HG03442 (cell line): ENCODE measurements around the gene UFC1.

Experiments
- ATAC-seq: cut with Tn5 transposase; IDR thresholded peaks from one replicate; pipeline ENCODE4 v1.9.1; 2021; ENCODE audit warnings: mild to moderate bottlenecking, moderate library complexity; ENCODE audit not compliant: unreplicated experiment

UFC1 gene

DNA sequence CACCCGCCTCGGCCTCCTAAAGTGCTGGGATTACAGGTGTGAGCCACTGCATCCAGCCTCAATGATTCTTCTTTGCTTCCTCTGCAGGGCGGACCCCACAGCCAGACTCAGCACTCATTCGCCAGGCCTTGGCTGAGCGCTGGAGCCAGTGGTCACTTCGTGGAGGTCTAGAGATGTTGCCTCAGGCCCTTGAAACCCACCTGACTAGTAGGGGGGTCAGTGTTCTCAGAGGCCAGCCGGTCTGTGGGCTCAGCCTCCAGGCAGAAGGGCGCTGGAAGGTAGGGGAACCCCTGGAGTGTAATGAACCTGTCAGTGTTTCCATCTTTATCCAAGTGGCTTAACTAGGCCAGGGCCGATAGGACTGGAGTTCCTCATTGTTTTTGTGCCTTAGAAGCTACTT is 15.1 kb downstream of the UFC1 start:
- ATAC-seq: no peak

DNA sequence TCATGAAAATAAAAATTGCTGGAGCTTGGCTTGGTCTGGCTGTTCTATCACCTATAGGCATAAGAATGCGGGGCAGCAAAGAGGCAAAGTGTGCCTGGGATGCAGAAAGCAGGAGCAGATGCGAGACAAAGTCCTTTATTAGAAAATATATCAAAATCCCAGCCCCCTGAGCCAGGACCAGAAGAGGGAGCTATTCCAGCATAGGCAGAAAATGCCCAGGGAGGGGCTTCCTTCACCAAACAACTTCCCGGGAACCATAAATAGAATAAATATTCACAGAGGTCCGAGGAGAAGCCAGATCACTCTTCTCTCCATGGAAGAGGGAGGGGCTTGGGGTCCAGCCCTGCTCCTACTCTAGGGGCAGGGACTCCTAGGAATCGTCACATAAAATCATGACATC is 17.4 kb downstream of the UFC1 start:
- no peak for ATAC-seq

DNA sequence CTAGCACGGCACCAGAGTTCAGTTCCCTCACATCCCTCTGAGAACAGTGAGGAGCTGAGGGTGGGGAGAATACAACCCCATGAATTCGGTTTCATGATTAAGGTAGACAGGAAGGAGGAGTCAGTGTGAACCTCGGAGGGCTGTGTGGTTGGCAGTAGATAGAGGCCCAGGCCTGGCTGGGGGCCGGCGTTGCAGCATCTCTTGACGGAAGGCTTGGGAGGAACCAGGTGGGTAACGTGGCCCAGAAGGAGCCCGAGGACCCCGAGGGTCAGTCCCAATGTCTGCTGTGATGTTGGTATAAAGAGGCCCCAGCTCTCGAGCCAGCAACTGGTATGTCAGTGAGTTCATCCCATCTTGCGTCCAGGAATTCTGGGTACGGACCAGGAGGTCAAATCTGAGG is 17.9 kb downstream of the UFC1 start:
- no peak for ATAC-seq

DNA sequence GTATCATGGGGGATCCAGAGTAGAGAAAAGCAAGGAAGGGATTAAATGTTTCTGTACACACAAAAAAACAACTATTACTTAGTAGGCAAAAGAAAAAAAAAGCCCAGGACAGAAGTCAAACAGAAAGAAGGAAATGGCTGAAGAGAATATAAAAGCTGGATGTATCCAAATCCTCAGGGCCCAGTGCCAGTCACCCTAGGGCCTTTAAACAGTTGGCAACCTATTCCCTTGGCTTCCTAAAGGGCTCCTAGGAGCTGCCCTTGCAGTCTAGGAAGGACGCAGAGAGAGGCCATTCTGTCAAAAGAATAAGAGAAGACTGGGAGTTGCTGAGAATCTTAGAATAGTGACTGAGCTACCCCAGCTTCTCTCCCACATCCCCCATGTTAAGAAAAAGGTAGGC is 18.6 kb downstream of the UFC1 start:
- ATAC-seq: no peak

DNA sequence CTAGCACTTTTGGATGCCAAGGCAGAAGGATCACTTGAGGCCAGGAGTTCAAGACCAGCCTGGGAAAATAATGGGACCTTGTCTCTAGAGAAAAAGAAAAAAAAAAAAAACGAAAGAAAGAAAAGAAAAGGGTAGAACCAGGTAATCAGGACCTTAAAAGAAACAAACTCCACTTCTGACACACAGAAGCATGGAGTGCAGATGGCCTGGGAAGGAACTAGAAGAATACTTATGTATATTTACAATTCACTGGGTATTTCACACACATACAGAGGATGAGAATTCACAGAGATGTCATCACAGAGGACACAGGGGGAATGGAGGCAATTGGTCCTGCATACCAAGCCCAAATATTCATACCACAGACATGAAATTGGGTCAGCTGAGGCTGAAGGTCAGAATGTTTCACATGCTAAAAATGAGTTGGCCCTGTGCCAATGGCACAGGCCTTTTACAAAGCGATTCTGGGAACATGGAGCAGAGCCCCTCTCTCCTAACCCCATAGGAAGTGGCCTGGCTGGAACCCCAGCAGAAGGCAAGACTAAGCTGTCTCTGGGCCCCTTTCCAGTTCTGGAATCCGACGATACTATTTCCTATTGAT is 19.1 kb downstream of the UFC1 start:
- no peak for ATAC-seq

DNA sequence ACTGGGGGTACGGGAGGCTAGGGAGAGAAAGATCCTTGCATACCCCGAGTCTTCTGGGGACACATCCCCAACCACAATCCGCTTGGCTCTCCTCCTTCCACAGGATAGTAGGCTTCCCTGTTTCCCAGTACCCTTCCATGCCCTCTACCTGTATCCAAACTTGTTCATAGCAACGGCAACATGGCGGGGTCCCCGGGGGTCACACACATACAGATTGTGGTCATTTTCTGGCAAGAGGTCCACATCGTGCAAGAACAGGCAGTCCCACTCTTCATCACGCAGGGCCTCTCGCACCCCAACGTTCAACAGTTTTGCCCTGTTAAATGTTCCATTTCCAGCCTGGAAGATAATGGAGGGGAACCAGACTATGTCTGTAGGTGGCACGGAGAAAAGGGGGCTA is 19.9 kb downstream of the UFC1 start:
- no peak for ATAC-seq

DNA sequence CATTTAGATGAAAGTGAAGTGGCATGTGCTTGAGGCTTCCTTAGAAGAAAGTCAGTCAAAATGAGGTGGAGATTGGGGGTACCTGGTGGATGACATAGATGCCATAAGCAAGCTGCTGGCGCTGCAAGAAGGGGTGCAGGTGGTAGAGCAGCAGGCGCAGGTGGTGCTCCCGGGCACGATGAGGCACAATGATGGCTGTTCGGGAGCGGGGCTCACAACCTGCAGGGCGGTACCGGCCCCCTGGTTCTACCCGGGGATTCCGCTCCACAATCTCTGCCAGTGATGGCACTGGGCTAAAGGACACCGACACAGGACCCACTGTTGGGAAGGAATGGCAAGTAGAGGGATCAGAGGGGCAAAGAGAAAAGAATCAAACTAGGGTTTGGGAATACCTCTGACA is 21.1 kb downstream of the UFC1 start:
- ATAC-seq: no peak

DNA sequence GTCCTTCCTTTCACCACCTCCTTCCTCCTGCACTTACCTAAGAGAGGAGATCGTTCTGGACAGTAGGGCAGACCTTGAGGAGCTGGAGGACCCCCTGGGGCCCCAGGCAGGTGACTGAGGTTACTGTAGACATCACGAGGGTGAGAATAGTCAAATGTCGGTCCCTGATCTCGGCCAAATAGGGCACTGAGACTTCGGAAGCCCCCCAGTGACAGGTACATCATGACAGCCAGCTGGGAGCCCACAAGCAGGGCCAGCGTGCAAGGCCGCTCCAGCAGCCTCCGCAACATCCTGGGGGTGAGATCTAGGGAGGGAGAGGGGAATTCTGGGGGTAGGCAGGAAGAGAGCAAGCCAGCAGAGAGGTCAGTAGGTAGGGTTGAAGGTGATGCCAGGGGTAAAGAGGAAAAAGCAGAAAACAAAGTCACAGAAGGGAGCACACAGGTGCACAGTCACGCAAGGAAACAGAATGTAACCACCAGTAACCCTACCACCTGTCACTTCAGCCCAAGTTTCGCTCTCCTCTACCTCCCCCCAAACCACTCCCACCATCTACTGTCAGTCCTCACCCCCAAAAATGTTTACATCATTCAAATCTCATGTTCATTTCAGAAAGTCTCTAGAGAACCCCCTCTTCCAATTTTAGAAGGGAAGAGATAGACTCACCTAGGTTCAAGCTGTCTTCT is 22.1 kb downstream of the UFC1 start:
- ATAC-seq: no peak

DNA sequence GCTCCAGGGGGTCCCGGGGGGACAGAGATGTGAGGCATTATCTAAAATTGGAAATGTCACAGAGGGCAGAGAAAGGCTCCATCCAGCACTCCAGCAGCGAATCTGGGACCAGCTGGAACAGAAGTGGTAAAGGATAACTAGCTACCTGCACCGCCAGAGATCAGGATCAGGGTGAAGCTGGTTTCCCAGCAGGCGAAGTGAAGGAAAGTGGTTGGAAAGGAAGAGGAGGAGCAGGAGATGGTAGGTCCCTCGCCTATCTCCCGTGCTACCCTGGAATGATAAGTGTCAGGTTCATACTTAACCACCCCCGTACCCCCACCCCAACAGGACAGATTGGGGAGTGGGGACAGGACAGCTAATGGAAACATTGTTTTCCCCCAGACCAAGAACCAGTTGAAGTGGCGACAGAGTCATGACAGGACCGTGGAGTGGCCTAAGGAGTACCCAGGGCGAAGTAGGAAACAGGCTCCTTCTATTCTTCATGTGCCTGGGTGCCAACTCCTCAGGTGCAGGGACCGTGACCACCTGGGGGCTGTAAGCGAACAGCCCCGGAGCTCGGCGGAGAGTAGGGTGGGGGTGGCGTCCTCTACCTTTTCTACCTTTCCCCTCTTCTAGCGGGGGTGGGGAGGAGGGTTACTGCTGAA is 22.8 kb downstream of the UFC1 start:
- no peak for ATAC-seq

DNA sequence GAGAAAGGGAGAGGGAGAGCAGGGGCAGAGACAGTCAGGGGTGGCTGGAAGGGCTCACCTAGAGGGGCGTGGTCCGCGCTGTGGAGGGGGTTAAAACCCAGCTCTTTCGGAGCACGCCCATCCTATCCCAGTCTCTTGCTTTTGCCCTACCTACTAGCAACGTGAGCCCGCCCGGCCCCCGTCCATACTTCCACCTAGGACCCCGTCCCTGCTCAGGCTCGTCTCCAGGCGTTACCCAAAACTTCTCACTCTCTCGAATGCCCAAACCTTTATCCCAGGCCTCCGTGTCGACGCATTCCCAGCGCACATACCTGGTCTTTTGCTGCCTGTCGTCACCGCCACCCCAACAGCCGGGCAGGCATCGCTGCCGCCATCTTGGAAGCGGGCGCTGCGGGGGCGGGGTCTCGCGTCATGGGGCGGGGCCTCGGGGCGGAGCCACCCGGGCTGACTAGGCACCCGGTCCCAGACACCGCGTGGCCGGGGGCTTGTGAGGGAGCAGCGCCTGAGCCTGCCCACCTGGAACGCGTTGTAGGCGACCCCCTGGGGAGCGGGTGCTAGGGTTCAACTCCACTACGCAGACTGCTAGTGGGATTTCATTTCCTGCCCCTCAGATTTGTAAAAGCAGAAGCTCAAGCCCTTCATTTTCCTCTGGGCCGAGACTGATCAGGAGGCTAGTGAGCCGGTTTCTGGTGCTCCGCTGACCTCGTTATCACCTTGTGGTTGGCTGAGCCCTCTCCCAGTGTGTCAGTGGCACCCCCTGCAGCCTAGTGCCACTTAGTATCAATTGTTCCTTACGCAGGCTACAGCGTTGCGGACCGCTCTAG is 23.5 kb downstream of the UFC1 start, which contains the start of gene B4GALT3:
Gene B4GALT3, minus strand, starts transcription at position 396 of the 824 bp plus-strand sequence. CDS start 1,447 bp downstream, outside the sequence.
- peak; percentile 71 for ATAC-seq

DNA sequence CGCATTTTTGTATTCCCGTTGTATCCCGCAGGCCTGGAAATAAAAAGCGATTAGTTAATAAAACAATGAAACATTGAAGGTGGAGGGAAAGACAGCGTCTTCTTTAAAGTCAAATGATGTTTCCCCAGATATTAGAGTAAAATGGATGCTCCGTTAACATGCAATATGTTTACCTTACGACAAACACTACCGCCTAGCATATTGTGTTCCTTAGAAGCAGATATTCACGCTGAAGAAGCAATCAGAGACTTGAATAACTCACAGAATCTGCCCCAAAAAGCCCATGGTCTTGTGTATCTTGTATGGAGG is 24.1 kb downstream of the UFC1 start:
- no peak for ATAC-seq

DNA sequence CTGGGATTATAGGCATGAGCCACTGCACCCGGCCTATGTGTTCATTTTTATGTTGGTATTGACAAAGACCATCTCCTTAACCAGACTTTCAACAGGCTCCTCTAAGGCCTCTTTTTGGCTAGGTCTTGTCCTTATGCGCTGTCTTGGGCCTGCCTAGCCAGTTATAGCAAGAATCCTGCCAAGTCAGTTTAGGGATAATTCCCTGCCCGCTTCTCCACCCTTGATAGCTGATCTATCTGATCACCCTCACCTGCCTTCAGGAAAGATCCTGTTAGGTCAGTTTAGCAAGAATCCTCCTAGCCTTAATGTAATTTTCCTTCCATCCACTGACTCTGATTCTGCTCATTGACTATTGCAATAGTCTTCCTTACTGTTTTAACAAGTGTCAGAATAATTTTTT is 25.9 kb downstream of the UFC1 start:
- ATAC-seq: no peak

DNA sequence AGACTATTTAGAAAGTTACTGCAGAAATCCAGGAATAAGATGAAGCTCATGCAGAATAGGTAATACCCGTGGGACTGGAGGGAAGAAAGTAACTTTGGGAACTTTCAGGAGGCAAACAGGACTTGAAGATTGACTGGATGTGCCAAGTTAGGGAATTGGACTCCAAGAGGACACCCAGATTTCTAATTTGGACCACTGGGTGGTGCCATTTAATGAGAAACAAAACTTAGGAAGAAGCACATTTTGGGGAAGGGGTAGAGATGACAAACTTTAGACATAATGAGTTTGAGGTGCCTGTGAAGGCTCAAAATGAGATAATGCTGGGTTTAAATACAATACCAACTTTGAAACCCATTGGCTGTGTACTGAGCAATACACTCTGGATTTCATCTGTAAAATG is 26.9 kb downstream of the UFC1 start:
- no peak for ATAC-seq

DNA sequence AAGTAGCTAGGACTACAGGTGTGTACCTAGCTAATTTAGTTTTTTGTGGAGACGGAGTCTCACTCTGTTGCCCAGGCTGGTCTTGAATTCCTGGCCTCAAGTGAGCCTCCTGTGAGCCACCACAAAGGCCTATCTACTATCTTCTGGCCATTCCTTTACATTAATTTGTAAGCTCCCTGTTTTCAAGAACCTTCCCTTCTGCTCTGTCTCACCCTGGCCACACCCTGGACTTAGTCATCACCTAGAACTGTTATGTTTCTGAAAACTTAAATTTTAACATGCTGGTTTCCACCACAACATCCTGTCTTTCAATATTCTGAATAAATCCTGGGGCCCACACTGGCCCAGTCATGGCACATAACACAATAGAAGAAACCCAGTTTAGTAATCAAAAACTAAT is 28.4 kb downstream of the UFC1 start:
- peak; percentile 53 for ATAC-seq

DNA sequence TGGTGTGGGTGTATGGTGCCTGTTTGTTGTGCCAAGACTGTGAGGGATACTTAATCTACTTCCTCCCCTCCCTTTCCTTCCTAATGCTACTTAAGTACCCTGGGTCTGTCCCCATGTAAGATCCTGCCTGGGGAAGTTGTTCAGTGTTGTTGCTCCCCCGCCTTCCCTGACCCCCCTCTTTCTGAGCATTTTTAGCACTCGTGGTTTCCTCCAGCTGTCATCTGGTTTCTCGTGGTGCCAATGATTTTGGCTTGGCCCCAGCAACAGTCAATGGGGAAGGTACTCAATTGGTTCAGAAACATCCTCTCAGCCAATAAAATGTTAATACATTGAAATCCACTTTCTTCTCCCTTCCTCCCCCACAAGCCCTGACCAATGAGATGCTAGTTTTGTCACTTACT is 31.5 kb downstream of the UFC1 start:
- peak; percentile 58 for ATAC-seq

DNA sequence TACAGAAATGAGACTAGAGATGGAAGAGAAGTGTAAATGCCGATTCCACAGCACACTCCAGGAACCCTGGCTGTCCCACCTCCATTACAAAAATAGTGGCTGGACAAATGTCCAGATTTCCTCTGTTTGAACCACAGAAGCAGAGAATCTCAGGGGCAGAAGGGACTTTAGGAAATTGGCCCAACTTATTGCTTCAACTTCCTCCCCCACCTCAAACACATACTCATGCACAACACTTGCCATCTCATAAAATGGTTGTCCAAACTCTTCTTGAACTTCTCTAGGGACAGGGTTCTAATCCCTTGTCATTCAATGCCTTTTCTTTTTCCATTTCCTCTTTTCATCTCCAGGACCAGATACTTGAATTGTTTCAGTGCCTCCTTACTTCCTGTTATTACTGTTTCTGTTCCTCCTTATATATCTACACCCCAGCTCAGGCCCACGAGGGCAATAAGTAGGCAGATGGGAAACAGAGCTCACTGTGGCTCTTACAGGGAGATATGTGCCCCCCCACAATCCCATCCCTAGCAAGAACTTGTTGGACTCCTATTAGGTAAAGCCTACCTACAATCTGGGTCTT is 32.0 kb downstream of the UFC1 start:
- ATAC-seq: peak; percentile 23

DNA sequence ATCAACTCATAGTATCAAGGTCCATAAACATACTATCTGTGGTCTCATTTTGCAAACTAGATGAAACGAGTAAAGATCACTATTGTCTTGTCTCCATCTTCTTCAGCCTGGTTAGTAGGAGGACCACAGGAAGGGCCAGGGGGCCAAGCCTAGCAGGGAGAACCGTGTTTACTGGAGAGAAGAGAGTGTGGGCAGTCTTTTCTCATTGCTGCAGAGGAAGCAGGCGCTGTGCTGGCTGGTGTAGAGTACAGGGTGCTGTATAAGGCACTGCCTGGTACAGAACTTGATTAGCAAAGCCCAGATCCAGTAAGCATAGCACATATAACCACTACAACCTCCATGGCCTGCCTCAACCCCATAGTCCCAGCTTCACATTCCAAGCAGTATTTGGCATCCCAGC is 33.5 kb downstream of the UFC1 start:
- no peak for ATAC-seq

DNA sequence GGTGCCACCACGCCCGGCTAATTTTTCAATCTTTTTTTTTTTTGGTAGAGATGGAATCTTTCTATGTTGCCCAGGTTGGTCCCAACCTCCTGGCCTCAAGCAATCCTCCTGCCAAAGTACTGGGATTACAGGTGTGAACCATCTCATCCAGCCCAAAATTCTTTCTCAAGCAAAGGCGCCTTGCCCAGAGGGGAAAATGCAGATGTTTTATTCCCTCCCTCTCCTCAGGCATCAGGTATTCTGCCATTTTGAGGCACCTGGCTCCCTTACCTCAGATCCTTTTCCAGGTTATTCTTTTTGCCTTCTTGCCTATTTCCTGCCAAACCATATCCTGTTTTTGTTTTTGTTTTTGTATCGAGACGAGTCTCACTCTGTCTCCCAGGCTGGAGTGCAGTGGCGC is 34.6 kb downstream of the UFC1 start:
- ATAC-seq: no peak

DNA sequence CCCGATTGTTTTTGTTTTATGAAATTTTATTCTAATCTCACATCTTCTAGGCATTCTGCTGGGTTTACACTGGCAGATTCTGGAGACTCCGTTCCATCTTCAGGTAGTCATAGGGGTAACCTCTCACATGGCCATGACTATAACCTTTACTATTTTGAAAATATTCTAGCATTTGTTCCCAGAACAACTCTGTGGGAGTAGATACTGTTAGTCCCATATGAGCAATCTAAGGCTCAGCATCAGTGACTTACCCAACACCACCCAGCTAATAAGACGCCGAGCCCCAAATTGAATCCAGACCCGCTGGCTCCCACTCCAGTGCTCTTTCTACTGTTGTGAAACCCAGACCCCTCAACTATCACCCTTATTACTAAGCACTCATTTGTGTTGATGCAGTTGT is 35.3 kb downstream of the UFC1 start:
- ATAC-seq: no peak

DNA sequence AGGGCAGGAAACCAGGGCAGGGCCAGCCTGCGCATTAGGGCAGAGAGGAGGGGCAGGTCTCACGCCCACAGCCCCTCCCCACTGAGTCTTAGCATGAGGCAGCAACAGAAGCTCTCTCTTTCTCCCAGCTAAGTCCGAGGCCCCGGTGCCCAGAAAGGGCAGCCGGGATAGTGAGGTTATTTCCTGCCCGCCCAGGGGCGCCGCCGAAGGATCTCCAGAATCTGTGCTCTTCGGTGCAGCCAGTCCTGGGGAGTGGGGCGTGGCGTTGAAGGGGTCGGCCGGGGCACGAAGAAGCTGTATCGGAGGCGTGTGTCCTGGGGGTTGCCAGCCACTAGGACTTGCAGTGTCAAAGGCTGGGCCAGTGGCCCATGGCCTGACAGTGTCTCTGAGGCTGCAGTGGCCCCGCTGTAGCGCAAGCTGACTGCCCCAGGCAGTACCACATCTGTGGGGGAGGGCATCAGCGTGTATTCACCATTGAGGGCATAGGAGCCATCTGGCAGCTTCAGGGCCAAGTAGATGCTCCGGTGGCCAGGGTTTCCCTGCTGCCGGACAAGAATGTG is 37.3 kb downstream of the UFC1 start:
- no peak for ATAC-seq

DNA sequence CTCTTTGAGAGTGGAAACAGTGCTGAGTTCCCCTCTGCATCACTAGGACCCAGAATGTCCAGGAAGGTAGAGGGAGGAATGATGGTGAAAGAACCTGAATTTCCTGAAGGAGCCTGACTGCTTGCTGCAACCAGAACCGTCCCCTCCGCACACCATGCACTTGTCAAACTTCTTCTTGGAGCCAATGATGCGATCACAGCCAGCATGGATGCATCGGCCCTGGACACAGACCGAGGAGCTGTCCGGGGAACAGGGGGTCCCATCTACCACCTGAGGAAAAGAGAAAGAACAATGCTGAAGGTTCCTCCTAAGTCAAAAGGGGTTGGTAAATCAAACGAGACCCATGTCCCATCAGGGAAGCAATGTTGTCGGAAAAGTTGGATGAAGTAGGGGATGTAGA is 38.2 kb downstream of the UFC1 start:
- ATAC-seq: no peak
